Parathyroid adenoma (tissue), 2 donors: Measurements from ENCODE around the gene GALNTL6.

ENCODE experiments used
- H2AFZ ChIP-seq: fragments of 300-600 bp; sonication (generic); one replicate; pipeline ENCODE4 v1.7.0; 2017; ENCODE audit warnings: antibody characterized with exemption, mild to moderate bottlenecking
- H3K27ac ChIP-seq: fragments of 300-600 bp; sonication (generic); one replicate; pipeline ENCODE4 v1.7.0; 2017
- H3K27me3 ChIP-seq: fragments of 300-600 bp; sonication (generic); one replicate; pipeline ENCODE4 v1.7.0; 2017; ENCODE audit warnings: low read length; ENCODE audit not compliant: control insufficient read depth, insufficient read depth
- H3K36me3 ChIP-seq: fragments of 300-600 bp; sonication (generic); one replicate; pipeline ENCODE4 v1.7.0; 2017; ENCODE audit warnings: low read length; ENCODE audit not compliant: control insufficient read depth, insufficient read depth
- H3K4me1 ChIP-seq: fragments of 300-600 bp; sonication (generic); one replicate; pipeline ENCODE4 v1.7.0; 2017; ENCODE audit warnings: control low read depth
- H3K4me2 ChIP-seq: fragments of 300-600 bp; sonication (generic); one replicate; pipeline ENCODE4 v1.7.0; 2017; ENCODE audit warnings: low read length
- H3K4me3 ChIP-seq: fragments of 300-600 bp; sonication (generic); one replicate; pipeline ENCODE4 v1.7.0; 2017; ENCODE audit warnings: low read depth, low read length
- H3K79me2 ChIP-seq: fragments of 300-600 bp; sonication (generic); one replicate; pipeline ENCODE4 v1.7.0; 2017; ENCODE audit warnings: control low read depth
- H3K9ac ChIP-seq: fragments of 300-600 bp; sonication (generic); one replicate; pipeline ENCODE4 v1.7.0; 2017; ENCODE audit warnings: mild to moderate bottlenecking
- H3K9me3 ChIP-seq: fragments of 300-600 bp; sonication (generic); one replicate; pipeline ENCODE4 v1.7.0; 2017; ENCODE audit warnings: low read length; ENCODE audit not compliant: control insufficient read depth
- CTCF ChIP-seq: fragments of 300-600 bp; sonication (generic); IDR thresholded peaks from one replicate; pipeline ENCODE4 v1.7.0; 2017; ENCODE audit warnings: antibody characterized with exemption, mild to moderate bottlenecking
- donor health status: primary hyperparathyroidism.

Gene GALNTL6

GRCh38 chr4:172311682-172312081 lies 498.5 kb downstream of the GALNTL6 start:
- no peaks in the 10 kb centered on the region for H3K4me1 ChIP-seq
- H3K9me3 ChIP-seq, result no peaks in the 10 kb centered on the region
- H3K27ac ChIP-seq, result no peak overlapping the region
- no peak overlapping the region for H3K9ac ChIP-seq
- H3K4me2 ChIP-seq, result no peak overlapping the region
- no peak overlapping the region for H3K4me3 ChIP-seq
- H2AFZ ChIP-seq, result no peak overlapping the region
- H3K27me3 ChIP-seq, result no peaks in the 10 kb centered on the region
- TF ChIP-seq CTCF, result no peak
- no peaks in the 10 kb centered on the region for H3K36me3 ChIP-seq
- no peaks in the 10 kb centered on the region for H3K79me2 ChIP-seq

- no peak overlapping the region for H2AFZ ChIP-seq
- no peak overlapping the region for H3K4me3 ChIP-seq
- H3K9me3 ChIP-seq, result no peaks in the 10 kb centered on the region
- H3K79me2 ChIP-seq, result no peaks in the 10 kb centered on the region
- H3K27ac ChIP-seq, result no peak overlapping the region
- H3K4me1 ChIP-seq, result no peaks in the 10 kb centered on the region
- H3K4me2 ChIP-seq, result no peak overlapping the region
- no peak for TF ChIP-seq CTCF
- no peak overlapping the region for H3K9ac ChIP-seq
- no peaks in the 10 kb centered on the region for H3K36me3 ChIP-seq
- no peaks in the 10 kb centered on the region for H3K27me3 ChIP-seq
These were observed 510.1 kb downstream of the GALNTL6 start for GRCh38 chr4:172323288-172323687.

GRCh38 chr4:172344308-172344938 lies 531.2 kb downstream of the GALNTL6 start:
- H3K9ac ChIP-seq, result no peak overlapping the region
- H3K27me3 ChIP-seq, result no peaks in the 10 kb centered on the region
- TF ChIP-seq CTCF, result no peak
- H3K4me3 ChIP-seq, result no peak overlapping the region
- no peak overlapping the region for H3K27ac ChIP-seq
- H3K4me1 ChIP-seq, result no peaks in the 10 kb centered on the region
- H3K79me2 ChIP-seq, result no peaks in the 10 kb centered on the region
- H3K9me3 ChIP-seq, result no peaks in the 10 kb centered on the region
- no peak overlapping the region for H2AFZ ChIP-seq
- H3K36me3 ChIP-seq, result no peaks in the 10 kb centered on the region
- no peak overlapping the region for H3K4me2 ChIP-seq

- no peaks in the 10 kb centered on the region for H3K9me3 ChIP-seq
- H3K36me3 ChIP-seq, result no peaks in the 10 kb centered on the region
- H2AFZ ChIP-seq, result no peak overlapping the region
- H3K27me3 ChIP-seq, result no peaks in the 10 kb centered on the region
- no peak overlapping the region for H3K9ac ChIP-seq
- H3K79me2 ChIP-seq, result no peaks in the 10 kb centered on the region
- no peaks in the 10 kb centered on the region for H3K4me1 ChIP-seq
- H3K4me3 ChIP-seq, result no peak overlapping the region
- no peak overlapping the region for H3K27ac ChIP-seq
- no peak for TF ChIP-seq CTCF
- no peak overlapping the region for H3K4me2 ChIP-seq
These were observed 535.2 kb downstream of the GALNTL6 start for GRCh38 chr4:172348426-172348825.

- Histone ChIP-seq H3K9ac (no peak overlapping the region), H3K4me1 (no peaks in the 10 kb centered on the region), H2AFZ (no peak overlapping the region), H3K36me3 (no peaks in the 10 kb centered on the region), H3K27me3 (no peaks in the 10 kb centered on the region), H3K27ac (no peak overlapping the region), H3K4me3 (no peak overlapping the region), H3K4me2 (no peak overlapping the region), H3K79me2 (no peaks in the 10 kb centered on the region), H3K9me3 (no peaks in the 10 kb centered on the region)
- no peak for TF ChIP-seq CTCF
These were observed 539.2 kb downstream of the GALNTL6 start for GRCh38 chr4:172352356-172352755.
